ENCODE measurements around the gene DNLZ. TPM values are rescaled to one million over a fixed set of nuclear protein-coding genes. Genes with fewer than 3 reads are reported as not detected.
A peak's percentile ranks its signal among the peaks of the same experiment; 100 is the strongest.

Gene DNLZ
- total RNA-seq, 1 donor from 2014 or later = 31.5 TPM

GRCh38 chr9:136402067-136402466 is 38.5 kb upstream of the DNLZ start:
- Mint-ChIP-seq H3K4me1 (peaks cover 43% of the 10 kb centered on the region), H3K27ac (peak overlapping the region; percentile 53), H3K36me3 (ENCODE audit: low read depth) (peaks cover 54% of the 10 kb centered on the region), H3K27me3 (no peaks in the 10 kb centered on the region), H3K9me3 (no peaks in the 10 kb centered on the region), H3K4me3 (no peak overlapping the region)
- DNase-seq = no peak
- intact Hi-C loops (cut with micrococcal nuclease) = loop anchor here (2.0 to 5.0 kb wide), 2 partner anchors 17 to 80 kb away; partner anchors contain the start of gene SEC16A

DNA sequence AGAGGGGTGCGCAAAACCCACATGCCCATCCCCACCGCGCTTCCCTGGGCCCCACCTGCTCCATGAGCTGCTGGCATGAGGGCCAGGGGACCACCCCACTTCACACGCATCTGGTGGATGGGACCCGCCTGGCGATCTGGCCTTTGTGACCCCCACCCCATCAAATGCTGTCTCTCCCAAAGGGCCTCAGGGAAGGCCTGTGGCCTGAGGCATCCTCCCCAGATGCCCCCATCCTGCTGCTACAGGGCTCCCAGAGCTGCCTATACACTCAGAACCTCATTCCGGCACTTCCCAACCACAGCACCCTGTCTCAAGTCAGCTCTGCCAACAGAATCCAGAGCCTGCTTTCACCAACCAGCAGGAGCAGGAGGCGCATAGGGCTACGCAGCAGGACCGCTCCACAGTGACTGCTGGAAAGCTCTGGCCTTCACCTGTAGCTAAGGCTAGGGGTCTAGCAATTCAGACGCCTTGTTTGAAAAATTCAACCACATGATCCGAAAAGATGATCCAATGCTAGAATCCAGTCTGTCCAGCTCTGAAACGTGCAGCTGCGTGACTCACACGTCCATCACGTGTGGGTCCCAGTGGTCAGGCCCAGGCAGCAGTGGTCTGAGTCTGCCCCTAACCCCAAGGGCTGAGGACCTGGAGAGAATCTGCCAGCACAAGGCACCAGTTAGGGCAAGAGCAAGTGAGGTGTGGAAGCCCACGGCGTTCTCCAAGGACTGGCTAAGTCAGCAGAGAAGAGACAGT is 37.8 kb upstream of the DNLZ start:
- peak overlapping the region; percentile 23 for H3K4me3 Mint-ChIP-seq
- no peaks in the 10 kb centered on the region for H3K9me3 Mint-ChIP-seq
- peak overlapping the region; percentile 15 for H3K27ac Mint-ChIP-seq
- no peak for DNase-seq
- H3K27me3 Mint-ChIP-seq = no peaks in the 10 kb centered on the region
- intact Hi-C loops (cut with micrococcal nuclease) = loop anchor here (5.0 kb wide), 1 partner anchor 81 kb away; the partner anchor contains the start of gene SEC16A
- H3K36me3 Mint-ChIP-seq (ENCODE audit: low read depth) = peaks cover 57% of the 10 kb centered on the region
- peaks cover 43% of the 10 kb centered on the region for H3K4me1 Mint-ChIP-seq

DNA sequence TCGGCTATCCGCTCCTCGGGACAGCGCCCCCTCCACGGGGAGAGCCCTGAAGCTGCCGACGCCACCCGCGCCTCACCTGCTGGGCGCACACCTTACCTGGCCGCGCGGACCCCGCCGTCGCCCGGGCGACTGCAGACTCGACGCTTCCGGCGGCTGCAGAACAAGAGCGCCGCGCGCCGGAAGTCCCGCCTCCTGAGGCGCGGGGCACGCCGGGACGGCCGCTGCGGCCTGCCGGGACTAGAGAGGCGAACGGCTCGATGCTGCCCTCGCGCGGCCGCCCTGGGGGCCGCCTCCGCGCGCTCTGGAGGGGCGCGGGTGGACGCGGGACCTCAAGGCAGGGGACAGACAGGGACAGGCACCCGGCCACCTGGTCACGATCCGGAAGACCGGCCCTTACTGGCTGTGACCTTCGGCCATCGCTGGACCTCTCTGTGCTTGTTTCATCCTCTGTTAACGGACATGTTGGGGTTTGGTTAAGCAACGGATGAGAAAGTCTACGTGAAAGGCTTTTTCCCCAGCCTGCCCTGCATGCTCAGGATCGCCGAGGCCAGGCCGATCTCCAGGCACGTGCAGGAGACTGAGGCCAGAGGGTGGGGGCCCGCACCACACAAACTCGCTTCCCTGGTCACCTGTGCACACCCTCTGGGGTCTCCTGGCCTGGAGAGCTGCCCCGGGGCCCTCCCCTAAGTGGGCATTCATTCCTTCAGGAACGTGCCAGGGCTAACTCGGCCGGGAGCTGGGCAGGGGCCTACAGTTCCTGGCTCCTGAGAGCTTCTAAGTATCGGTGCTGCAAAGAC is 36.7 kb upstream of the DNLZ start, which contains the start of gene SNAPC4:
Gene SNAPC4, minus strand, starts transcription at position 133 of the 797 bp plus-strand sequence. CDS start 1,742 bp downstream, outside the sequence.
- Mint-ChIP-seq H3K36me3 (ENCODE audit: low read depth) (peaks cover 52% of the 10 kb centered on the region), H3K9me3 (no peaks in the 10 kb centered on the region), H3K4me3 (peak within 1 kb of the TSS; percentile 94), H3K4me1 (peaks cover 40% of the 10 kb centered on the region), H3K27ac (peak within 1 kb of the TSS; percentile 86), H3K27me3 (no peaks in the 10 kb centered on the region)
- DNase-seq = peak; percentile 97
- intact Hi-C loops (cut with micrococcal nuclease) = loop anchor here (1.0 to 5.0 kb wide), 4 partner anchors 10 to 88 kb away; partner anchors contain the start of genes DNLZ, ENTR1, PMPCA and SEC16A

DNA sequence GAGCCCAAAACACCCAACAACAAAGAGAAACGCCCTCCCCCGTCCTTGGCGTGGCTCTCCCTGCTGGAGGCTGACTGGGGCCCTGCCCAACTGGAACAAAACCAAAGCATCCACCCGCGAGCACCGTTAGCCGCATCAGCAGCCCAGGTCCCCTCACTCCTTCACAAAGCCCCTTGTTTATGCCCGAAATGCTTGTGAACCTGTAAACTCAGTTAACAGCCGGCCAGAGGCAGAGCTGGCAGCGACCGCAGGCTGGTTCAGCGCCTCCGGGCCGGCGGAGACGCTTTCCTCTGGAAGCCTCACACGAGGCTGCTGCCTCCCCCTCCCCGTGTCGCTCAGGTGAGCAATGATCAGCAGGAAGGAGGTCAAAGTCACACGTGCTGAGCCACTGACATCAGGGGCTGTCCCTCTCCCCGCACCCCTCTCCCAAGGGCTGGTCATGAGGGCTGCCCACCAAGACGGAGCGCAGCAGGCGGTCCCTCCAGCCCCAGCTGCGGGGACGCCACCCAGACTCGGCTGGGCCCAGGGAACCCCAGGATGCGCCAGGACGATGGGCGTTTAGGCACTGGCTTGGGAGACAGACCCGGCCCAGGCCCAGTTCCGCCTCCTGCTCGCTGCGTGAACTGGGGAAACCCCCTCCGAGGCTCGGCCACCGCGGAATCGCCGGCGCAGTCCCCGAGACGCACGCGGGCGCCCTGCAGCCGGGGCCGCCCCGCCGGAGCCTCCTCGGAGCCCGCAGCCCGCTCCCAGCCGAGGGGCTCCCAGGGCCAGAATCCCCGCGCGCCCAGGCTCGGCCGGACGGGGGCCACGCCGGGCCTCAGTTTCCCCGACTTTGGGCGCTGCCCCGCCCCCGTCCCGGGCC is 35.9 kb upstream of the DNLZ start:
- intact Hi-C loops (cut with micrococcal nuclease) = loop anchor here (1.0 to 5.0 kb wide), 4 partner anchors 11 to 87 kb away; partner anchors contain the start of genes DNLZ, ENTR1, PMPCA and SEC16A
- Mint-ChIP-seq H3K4me1 (peaks cover 33% of the 10 kb centered on the region), H3K27me3 (no peaks in the 10 kb centered on the region), H3K27ac (peak overlapping the region; percentile 86), H3K9me3 (no peaks in the 10 kb centered on the region), H3K4me3 (peak overlapping the region; percentile 94), H3K36me3 (ENCODE audit: low read depth) (peaks cover 48% of the 10 kb centered on the region)
- DNase-seq = peak; percentile 82

DNA sequence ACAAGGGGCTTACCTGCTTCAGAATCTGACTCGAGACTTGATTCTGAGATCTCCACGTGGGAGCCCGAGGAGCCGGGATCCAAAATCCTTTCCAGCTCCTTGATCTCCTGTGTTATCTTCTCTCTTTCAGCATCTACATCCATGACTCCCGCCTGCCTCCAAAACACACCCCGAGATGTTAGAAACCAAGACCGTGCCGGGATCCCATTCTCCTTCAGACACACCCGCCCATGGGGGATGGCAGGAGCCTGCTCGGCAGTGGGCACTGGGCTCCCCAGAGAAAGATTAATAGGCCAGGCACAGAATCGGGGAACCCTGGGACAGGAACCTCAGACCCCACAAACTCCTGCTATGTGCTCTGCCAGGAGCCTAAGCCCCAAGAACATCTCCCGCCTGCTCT is 34.7 kb upstream of the DNLZ start:
- intact Hi-C loops (cut with micrococcal nuclease) = no loop called here
- Mint-ChIP-seq H3K4me1 (peaks cover 21% of the 10 kb centered on the region), H3K27ac (no peak overlapping the region), H3K27me3 (no peaks in the 10 kb centered on the region), H3K9me3 (no peaks in the 10 kb centered on the region), H3K36me3 (ENCODE audit: low read depth) (peaks cover 44% of the 10 kb centered on the region), H3K4me3 (peak overlapping the region; percentile 94)
- DNase-seq = no peak

DNA sequence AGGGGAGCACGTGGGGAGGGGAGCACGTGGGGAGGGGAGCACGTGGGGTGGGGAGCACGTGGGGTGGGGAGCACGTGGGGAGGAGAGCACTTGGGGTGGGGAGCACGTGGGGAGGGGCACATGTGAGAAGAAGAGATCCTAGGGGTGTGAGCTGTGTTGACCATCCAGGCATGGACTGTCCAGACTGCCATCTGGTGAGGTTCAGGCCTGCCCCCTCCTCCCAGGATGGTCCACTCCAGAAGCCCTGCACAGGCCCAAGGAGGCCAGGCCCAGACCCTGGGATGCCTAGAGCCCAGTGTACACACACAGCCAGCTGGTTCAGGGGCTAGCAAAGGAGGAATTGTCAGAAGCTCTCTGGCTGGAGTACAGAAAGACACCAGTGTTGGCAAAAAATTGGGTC is 34.1 kb upstream of the DNLZ start:
- Mint-ChIP-seq H3K36me3 (ENCODE audit: low read depth) (peaks cover 43% of the 10 kb centered on the region), H3K27ac (no peak overlapping the region), H3K4me3 (no peak overlapping the region), H3K9me3 (no peaks in the 10 kb centered on the region), H3K27me3 (no peaks in the 10 kb centered on the region), H3K4me1 (peaks cover 21% of the 10 kb centered on the region)
- no peak for DNase-seq
- intact Hi-C loops (cut with micrococcal nuclease) = no loop called here

GRCh38 chr9:136396219-136396515 is 32.6 kb upstream of the DNLZ start:
- DNase-seq = no peak
- intact Hi-C loops (cut with micrococcal nuclease) = no loop called here
- no peaks in the 10 kb centered on the region for H3K9me3 Mint-ChIP-seq
- H3K4me1 Mint-ChIP-seq = peaks cover 13% of the 10 kb centered on the region
- H3K36me3 Mint-ChIP-seq (ENCODE audit: low read depth) = peaks cover 44% of the 10 kb centered on the region
- H3K27me3 Mint-ChIP-seq = no peaks in the 10 kb centered on the region
- no peak overlapping the region for H3K4me3 Mint-ChIP-seq
- no peak overlapping the region for H3K27ac Mint-ChIP-seq

- peaks cover 46% of the 10 kb centered on the region for H3K36me3 Mint-ChIP-seq (ENCODE audit: low read depth)
These were observed 32.0 kb upstream of the DNLZ start for GRCh38 chr9:136395345-136396218.

GRCh38 chr9:136395020-136395340 is 31.4 kb upstream of the DNLZ start:
- H3K27me3 Mint-ChIP-seq = no peaks in the 10 kb centered on the region
- H3K4me1 Mint-ChIP-seq = peaks cover 11% of the 10 kb centered on the region
- intact Hi-C loops (cut with micrococcal nuclease) = no loop called here
- no peaks in the 10 kb centered on the region for H3K9me3 Mint-ChIP-seq
- DNase-seq = no peak
- H3K4me3 Mint-ChIP-seq = no peak overlapping the region
- H3K36me3 Mint-ChIP-seq (ENCODE audit: low read depth) = peaks cover 47% of the 10 kb centered on the region
- H3K27ac Mint-ChIP-seq = no peak overlapping the region

More at GRCh38 chr9:136395345-136396218, 32.0 kb upstream of the DNLZ start:
- no peak for DNase-seq
- Mint-ChIP-seq H3K27ac (no peak overlapping the region), H3K4me3 (no peak overlapping the region), H3K27me3 (no peaks in the 10 kb centered on the region), H3K9me3 (no peaks in the 10 kb centered on the region), H3K4me1 (peaks cover 13% of the 10 kb centered on the region)
- intact Hi-C loops (cut with micrococcal nuclease) = no loop called here

- Mint-ChIP-seq H3K27me3 (no peaks in the 10 kb centered on the region), H3K4me3 (no peak overlapping the region), H3K27ac (no peak overlapping the region), H3K4me1 (peaks cover 11% of the 10 kb centered on the region), H3K9me3 (no peaks in the 10 kb centered on the region), H3K36me3 (ENCODE audit: low read depth) (peaks cover 51% of the 10 kb centered on the region)
- intact Hi-C loops (cut with micrococcal nuclease) = no loop called here
- no peak for DNase-seq
These were observed 30.9 kb upstream of the DNLZ start for GRCh38 chr9:136394312-136395019.

- Mint-ChIP-seq H3K4me3 (no peak overlapping the region), H3K36me3 (ENCODE audit: low read depth) (peaks cover 51% of the 10 kb centered on the region), H3K27me3 (no peaks in the 10 kb centered on the region), H3K9me3 (no peaks in the 10 kb centered on the region), H3K27ac (no peak overlapping the region), H3K4me1 (peaks cover 3% of the 10 kb centered on the region)
- intact Hi-C loops (cut with micrococcal nuclease) = no loop called here
- no peak for DNase-seq
These were observed 30.0 kb upstream of the DNLZ start for GRCh38 chr9:136393531-136393930.

DNA sequence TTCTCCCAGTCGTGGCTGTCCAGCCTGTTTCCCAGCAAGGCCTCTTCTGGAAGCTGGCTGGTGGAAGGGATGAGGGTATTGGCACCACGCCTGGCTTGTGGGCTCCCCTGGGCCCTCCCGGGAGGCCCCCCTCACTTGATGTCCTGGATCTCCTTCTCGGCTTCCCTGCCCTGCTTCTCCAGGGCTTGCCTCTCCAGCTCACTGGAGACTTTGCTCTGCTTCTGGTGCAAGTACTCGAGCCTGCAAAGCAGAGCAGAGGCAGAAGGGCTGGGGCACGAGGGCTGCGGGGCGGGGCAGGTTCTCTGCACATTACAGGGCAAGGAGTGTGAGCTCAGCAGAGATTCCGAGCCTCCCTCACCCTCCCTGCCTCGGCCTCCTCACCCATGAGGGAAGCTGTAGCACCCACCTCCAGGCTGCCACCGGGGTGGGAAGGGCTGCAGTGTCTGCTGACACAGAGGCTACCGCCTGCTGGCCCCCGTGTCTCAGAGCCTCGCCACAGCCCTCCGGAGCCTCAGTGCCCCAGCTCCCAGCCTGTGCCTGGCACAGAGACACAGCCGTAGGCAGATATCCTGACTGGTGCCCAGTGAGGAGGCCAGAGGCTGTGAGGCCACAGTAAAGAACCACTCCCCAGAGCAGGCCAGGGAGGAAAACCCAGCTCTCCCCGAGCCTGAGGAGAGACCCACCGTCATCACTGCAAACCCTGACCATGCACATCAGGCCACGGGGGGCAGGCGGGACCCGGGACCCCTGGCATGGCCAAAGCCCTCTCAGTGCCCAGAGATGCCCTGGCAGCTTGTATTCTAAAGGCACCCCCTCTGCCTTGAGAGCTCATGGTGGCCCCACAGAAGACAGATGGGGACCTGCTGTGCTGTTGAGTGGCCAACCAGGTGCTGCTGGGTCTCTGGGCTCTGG is 29.2 kb upstream of the DNLZ start:
- intact Hi-C loops (cut with micrococcal nuclease) = no loop called here
- Mint-ChIP-seq H3K4me1 (no peaks in the 10 kb centered on the region), H3K27me3 (no peaks in the 10 kb centered on the region), H3K4me3 (no peak overlapping the region), H3K36me3 (ENCODE audit: low read depth) (peaks cover 52% of the 10 kb centered on the region), H3K9me3 (no peaks in the 10 kb centered on the region), H3K27ac (no peak overlapping the region)
- DNase-seq = no peak
